B cell (primary cell): ENCODE data around the gene RBX1. TPM values are rescaled to one million over a fixed set of nuclear protein-coding genes. Genes with fewer than 3 reads are reported as not detected.

ENCODE experiments used
- ATAC-seq: fragments of 200-7000 bp; cut with Tn5 transposase; one replicate; pipeline ENCODE4 v1.10.0; 2021; ENCODE audit warnings: low read depth, mild to moderate bottlenecking, moderate number of reproducible peaks, moderate library complexity
- CTCF ChIA-PET: fragments of 350-600 bp; sonication (Branson Sonifier 250); formaldehyde crosslinking; loops from one replicate; lab custom pipeline; 2021; ENCODE audit warnings: antibody characterized with exemption, inconsistent platforms; lab: Charles Lee
- POLR2A ChIA-PET: fragments of 350-600 bp; sonication (Branson Sonifier 250); formaldehyde crosslinking; loops from one replicate; lab custom pipeline; 2021; ENCODE audit warnings: antibody characterized with exemption; lab: Charles Lee
- DNase-seq: peaks from one replicate; pipeline ENCODE4 v3.0.0; 2013
- H2AFZ ChIP-seq: 2 replicates; pipeline ENCODE4 v1.6.1; 2012; ENCODE audit warnings: mild to moderate bottlenecking, low read depth, low read length; ENCODE audit not compliant: insufficient read depth, poor library complexity, severe bottlenecking
- H3K27ac ChIP-seq, 2 donors: 1 replicate in 1 of 2; 2 replicates in 1 of 2; pipeline ENCODE4 v1.5.1; 2012 to 2013; ENCODE audit warnings: low read length in 2 of 2, mild to moderate bottlenecking in 2 of 2, moderate library complexity in 1 of 2
- H3K27me3 ChIP-seq, 4 experiments: fragments of 200-600 bp in 1 of 4; sonication (generic) in 1 of 4; replicated peaks in 1 of 4; 1 replicate in 2 of 4; 2 replicates in 2 of 4; pipeline versions ENCODE4 v1.6.1 to v1.7.0; 2013 to 2016; ENCODE audit warnings: low read length in 3 of 4, mild to moderate bottlenecking in 2 of 4, mixed read lengths in 1 of 4, moderate library complexity in 1 of 4; ENCODE audit not compliant: insufficient read depth in 4 of 4, control insufficient read depth in 3 of 4; ENCODE audit errors: control extremely low read depth in 1 of 4
- H3K36me3 ChIP-seq, 2 experiments: replicated peaks in 1 of 2; 1 replicate in 1 of 2; 2 replicates in 1 of 2; pipeline versions ENCODE4 v1.6.1 to v1.7.1; 2013; ENCODE audit warnings: low read length in 1 of 2; ENCODE audit not compliant: insufficient read depth in 2 of 2, control insufficient read depth in 1 of 2; ENCODE audit errors: control extremely low read depth in 1 of 2, extremely low read depth in 1 of 2
- H3K4me1 ChIP-seq, 2 donors: fragments of 200-600 bp in 1 of 2; sonication (generic) in 1 of 2; 1 replicate in 1 of 2; 2 replicates in 1 of 2; pipeline versions ENCODE4 v1.5.1 to v1.6.1; 2013 to 2017; ENCODE audit warnings: low read length in 2 of 2; ENCODE audit not compliant: control insufficient read depth in 2 of 2, insufficient read depth in 2 of 2
- H3K4me2 ChIP-seq: replicated peaks from 2 replicates; pipeline ENCODE3; 2012; ENCODE audit warnings: mild to moderate bottlenecking, low read depth, low read length; ENCODE audit not compliant: poor library complexity, severe bottlenecking
- H3K4me3 ChIP-seq, 5 experiments: fragments of 200-600 bp in 1 of 5; sonication (generic) in 1 of 5; 1 replicate in 3 of 5; 2 replicates in 2 of 5; pipeline versions ENCODE4 v1.5.1 to v1.7.0; 2011 to 2016; ENCODE audit warnings: low read length in 4 of 5, mild to moderate bottlenecking in 4 of 5, low read depth in 2 of 5, control low read depth in 1 of 5, moderate library complexity in 1 of 5; ENCODE audit not compliant: insufficient read depth in 1 of 5; ENCODE audit errors: control extremely low read depth in 1 of 5, extremely low read depth in 1 of 5
- H3K79me2 ChIP-seq: fragments of 200-600 bp; sonication (generic); one replicate; pipeline ENCODE4 v1.6.0; 2016; ENCODE audit warnings: low read length; ENCODE audit not compliant: control insufficient read depth, insufficient read depth
- H3K9ac ChIP-seq: fragments of 200-600 bp; sonication (generic); 2 replicates; pipeline ENCODE4 v1.6.1; 2017; ENCODE audit warnings: mild to moderate bottlenecking, low read length, moderate library complexity
- H3K9me3 ChIP-seq, 3 donors: one replicate each; pipeline versions ENCODE4 v1.6.1 to v1.7.1; 2013; ENCODE audit warnings: low read length in 2 of 3; ENCODE audit not compliant: control insufficient read depth in 2 of 3, insufficient read depth in 1 of 3; ENCODE audit errors: control extremely low read depth in 1 of 3
- H4K20me1 ChIP-seq: 2 replicates; pipeline ENCODE4 v1.6.0; 2012; ENCODE audit warnings: mild to moderate bottlenecking, low read length; ENCODE audit not compliant: insufficient read depth, control insufficient read depth, poor library complexity, severe bottlenecking
- H3K27ac Mint-ChIP-seq: one replicate; pipeline ENCODE4 v1.8.0; 2021; ENCODE audit warnings: mixed read lengths
- H3K27me3 Mint-ChIP-seq: one replicate; pipeline ENCODE4 v1.8.0; 2021; ENCODE audit warnings: mixed read lengths
- H3K4me1 Mint-ChIP-seq: one replicate; pipeline ENCODE4 v1.8.0; 2021; ENCODE audit warnings: mixed read lengths
- H3K4me3 Mint-ChIP-seq: one replicate; pipeline ENCODE4 v1.8.0; 2021; ENCODE audit warnings: mixed read lengths
- H3K9me3 Mint-ChIP-seq: one replicate; pipeline ENCODE4 v1.8.0; 2022; ENCODE audit warnings: mixed read lengths; ENCODE audit not compliant: insufficient read depth
- CTCF ChIP-seq: fragments of 200-600 bp; IDR thresholded peaks from one replicate; pipeline ENCODE4 v1.8.0; 2022; ENCODE audit warnings: antibody characterized with exemption, mild to moderate bottlenecking
- EZH2 ChIP-seq: IDR thresholded peaks from 2 replicates; pipeline ENCODE4 v1.6.1; 2012; ENCODE audit warnings: borderline replicate concordance, low read depth, mild to moderate bottlenecking, moderate library complexity, low read length; ENCODE audit not compliant: insufficient read depth, poor library complexity, severe bottlenecking
- WGBS: methylation state at CpG from one replicate; pipeline ENCODE4 v1.1.5; 2013; ENCODE audit warnings: missing lambda C conversion rate; ENCODE audit not compliant: insufficient coverage; 5-methylcytosine and 5-hydroxymethylcytosine counted together
- intact Hi-C: fragments of 100-400 bp; cut with micrococcal nuclease; formaldehyde crosslinking; loops from one replicate; pipeline ENCODE4 v1.10.0; 2022
- polyA plus RNA-seq: library from polyadenylated mRNA; depleted of rRNA; stranded (reverse); fragments of >200 nt; gene quantifications from 2 replicates; pipeline ENCODE4 v1.2.3, GENCODE V29; 2012
- total RNA-seq, 2 donors: library from RNA; stranded (reverse); fragments of 120-200 nt in 1 of 2; gene quantifications; 1 replicate in 1 of 2; 2 replicates in 1 of 2; pipeline versions ENCODE4 v1.2.3 to v1.2.4, GENCODE V29; 2013 to 2022

RBX1 gene
- total and polyA plus RNA-seq, 2 donors (not counting 1 experiment from before 2014, with no cell fraction given), result 26.8 to 50.7 TPM

GRCh38 chr22:41009222-41009948, 58.2 kb downstream of the RBX1 start:
- H3K27me3 ChIP-seq, result no peaks in the 10 kb centered on the region
- H4K20me1 ChIP-seq, result no peaks in the 10 kb centered on the region
- H2AFZ ChIP-seq, result no peak overlapping the region
- no peak overlapping the region for H3K27ac Mint-ChIP-seq
- ChIA-PET CTCF (no interaction called here), POLR2A (no interaction called here)
- ATAC-seq (no peak), DNase-seq (no peak)
- WGBS, result 78% methylated on average over 2 of the region's 5 CpGs
- H3K27me3 Mint-ChIP-seq, result no peaks in the 10 kb centered on the region
- H3K4me1 Mint-ChIP-seq, result no peaks in the 10 kb centered on the region
- no peak overlapping the region for H3K4me3 Mint-ChIP-seq
- no peaks in the 10 kb centered on the region for H3K36me3 ChIP-seq
- TF ChIP-seq EZH2 (no peak), CTCF (no peak)
- no peak overlapping the region for H3K27ac ChIP-seq
- H3K4me3 ChIP-seq, result no peak overlapping the region
- no peak overlapping the region for H3K9ac ChIP-seq
- H3K9me3 Mint-ChIP-seq, result no peaks in the 10 kb centered on the region
- intact Hi-C loops, result no loop called here
- H3K9me3 ChIP-seq, result no peaks in the 10 kb centered on the region
- H3K4me2 ChIP-seq, result no peak overlapping the region
- no peaks in the 10 kb centered on the region for H3K4me1 ChIP-seq
- no peaks in the 10 kb centered on the region for H3K79me2 ChIP-seq

GRCh38 chr22:41015003-41015402, 63.8 kb downstream of the RBX1 start:
- Mint-ChIP-seq H3K27ac (no peak overlapping the region), H3K9me3 (no peaks in the 10 kb centered on the region), H3K4me1 (peaks cover 2% of the 10 kb centered on the region), H3K27me3 (no peaks in the 10 kb centered on the region), H3K4me3 (no peak overlapping the region)
- ATAC-seq (no peak), DNase-seq (no peak)
- H3K9ac ChIP-seq, result no peak overlapping the region
- ChIA-PET CTCF (interaction anchor here (0.7 to 1.2 kb wide), 2 partner anchors 62 to 108 kb away, joined by 3 to 4 read pairs; no protein-coding TSS in a partner anchor), POLR2A (no interaction called here)
- no CpG with 5 or more reads among the region's 4 CpGs for WGBS
- no peaks in the 10 kb centered on the region for H3K36me3 ChIP-seq
- H3K79me2 ChIP-seq, result peaks cover 4% of the 10 kb centered on the region
- no peak overlapping the region for H2AFZ ChIP-seq
- intact Hi-C loops, result no loop called here
- no peaks in the 10 kb centered on the region for H3K9me3 ChIP-seq
- H3K4me2 ChIP-seq, result peak overlapping the region; percentile 1
- H3K4me3 ChIP-seq, result no peak overlapping the region
- H4K20me1 ChIP-seq, result no peaks in the 10 kb centered on the region
- no peaks in the 10 kb centered on the region for H3K27me3 ChIP-seq
- no peak overlapping the region for H3K27ac ChIP-seq
- no peak for TF ChIP-seq EZH2
- TF ChIP-seq CTCF, result no peak
- no peaks in the 10 kb centered on the region for H3K4me1 ChIP-seq
